ENCODE data around the gene TRIM38.

The TRIM38 gene

GRCh38 chr6:25992413-25993340 is 30.1 kb downstream of the TRIM38 start (continued):
- no peak for TF ChIP-seq ZNF274 (IDR thresholded peaks at IDR 0.05; ENCODE audit: low read length)
- TF ChIP-seq ZNF274 (tag by site-specific recombination; IDR thresholded peaks at IDR 0.05; ENCODE audit: borderline replicate concordance) = no peak
- TF ChIP-seq ZNF555 (tag by site-specific recombination; conservative IDR thresholded peaks at IDR 0.05) = no peak
- TF ChIP-seq GLI2 (tag by site-specific recombination; IDR thresholded peaks at IDR 0.05; ENCODE audit: borderline replicate concordance, low read depth) = peak; percentile 26; the same call in 1 of the 2 replicates
- TF ChIP-seq GLI4 (tag by site-specific recombination; IDR thresholded peaks at IDR 0.05) = 0 out of 2 replicates have a peak, but pooled peaks have one; percentile 30
- no peak for TF ChIP-seq ZNF23 (tag by site-specific recombination; IDR thresholded peaks at IDR 0.05; ENCODE audit: borderline replicate concordance)
- no peak for TF ChIP-seq ZNF16 (tag by site-specific recombination; IDR thresholded peaks at IDR 0.05; ENCODE audit: low read depth)
- TF ChIP-seq ZNF692 (tag by site-specific recombination; IDR thresholded peaks at IDR 0.05) = peak; percentile 80
- TF ChIP-seq KLF7 (tag by site-specific recombination; IDR thresholded peaks at IDR 0.05; ENCODE audit: borderline replicate concordance) = no peak
- no peak for TF ChIP-seq ZNF670 (tag by site-specific recombination; IDR thresholded peaks at IDR 0.05; ENCODE audit: low read depth)
- TF ChIP-seq ZNF473 (tag by site-specific recombination; IDR thresholded peaks at IDR 0.05) = no peak
- TF ChIP-seq HOXD13 (CRISPR knock-in tag; IDR thresholded peaks at IDR 0.05; ENCODE audit: borderline replicate concordance) = no peak
- peak; percentile 87 for TF ChIP-seq ZNF335 (tag by site-specific recombination; conservative IDR thresholded peaks at IDR 0.05)
- TF ChIP-seq ZNF426 (tag by site-specific recombination; IDR thresholded peaks at IDR 0.05) = no peak
- TF ChIP-seq GLIS1 (tag by site-specific recombination; IDR thresholded peaks at IDR 0.05) = peak; percentile 83
- TF ChIP-seq ZNF121 (tag by site-specific recombination; IDR thresholded peaks at IDR 0.05) = no peak
- TF ChIP-seq ZBTB21 (tag by site-specific recombination; IDR thresholded peaks at IDR 0.05) = no peak
- no peak for TF ChIP-seq ZBTB1 (tag by site-specific recombination; IDR thresholded peaks at IDR 0.05)
- no peak for TF ChIP-seq OSR2 (tag by site-specific recombination; IDR thresholded peaks at IDR 0.05)
- no peak for TF ChIP-seq ZNF157 (tag by site-specific recombination; IDR thresholded peaks at IDR 0.05)
- TF ChIP-seq ZBTB7A (tag by site-specific recombination; IDR thresholded peaks at IDR 0.05; ENCODE audit: low read depth) = no peak
- TF ChIP-seq ZNF24 (tag by site-specific recombination; IDR thresholded peaks at IDR 0.05) = no peak
- no peak for TF ChIP-seq ZNF433 (tag by site-specific recombination; IDR thresholded peaks at IDR 0.05; ENCODE audit: low read depth)
- TF ChIP-seq ZNF560 (tag by site-specific recombination; IDR thresholded peaks at IDR 0.05; ENCODE audit: borderline replicate concordance) = no peak
- TF ChIP-seq ZNF701 (tag by site-specific recombination; IDR thresholded peaks at IDR 0.05) = no peak
- TF ChIP-seq IKZF3 (tag by site-specific recombination; IDR thresholded peaks at IDR 0.05) = peak; percentile 70
- no peak for TF ChIP-seq ZNF518A (tag by site-specific recombination; conservative IDR thresholded peaks at IDR 0.05; ENCODE audit: low read depth)
- TF ChIP-seq ZNF610 (tag by site-specific recombination; IDR thresholded peaks at IDR 0.05; ENCODE audit: borderline replicate concordance) = no peak
- TF ChIP-seq ZNF132 (tag by site-specific recombination; IDR thresholded peaks at IDR 0.05; ENCODE audit: borderline replicate concordance) = no peak
- TF ChIP-seq ZBTB6 (tag by site-specific recombination; IDR thresholded peaks at IDR 0.05) = no peak; the same call in 1 of the 2 replicates
- no peak for TF ChIP-seq ZNF155 (tag by site-specific recombination; IDR thresholded peaks at IDR 0.05)
- peak; percentile 69; the same call in 1 of the 2 replicates for TF ChIP-seq ZFP69B (tag by site-specific recombination; IDR thresholded peaks at IDR 0.05)
- no peak for TF ChIP-seq ZNF114 (tag by site-specific recombination; IDR thresholded peaks at IDR 0.05)
